SKM-1 (cell line): ENCODE results near the gene CAMTA1.

Experiments
- DNase-seq: peaks from one replicate; lab custom pipeline; 2025; ENCODE audit not compliant: unreplicated experiment; lab: John Stamatoyannopoulos, UW

The CAMTA1 gene

DNA sequence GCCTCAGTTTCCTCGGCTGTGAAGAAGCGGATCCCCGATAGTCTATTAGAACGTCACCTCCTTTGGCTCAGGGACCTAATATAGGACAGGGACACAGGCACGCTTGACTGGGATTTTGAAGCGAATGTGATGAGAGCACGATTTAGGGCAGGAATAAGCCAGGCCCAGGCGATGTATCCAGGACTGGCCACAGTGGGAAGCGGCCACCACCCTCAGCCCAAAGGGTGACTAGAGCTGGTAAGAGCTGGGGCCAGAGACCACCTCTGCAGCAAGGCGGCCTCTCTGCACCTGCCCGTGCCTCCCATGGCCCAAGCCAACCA, 885.9 kb downstream of the CAMTA1 start:
- DNase-seq = no peak

DNA sequence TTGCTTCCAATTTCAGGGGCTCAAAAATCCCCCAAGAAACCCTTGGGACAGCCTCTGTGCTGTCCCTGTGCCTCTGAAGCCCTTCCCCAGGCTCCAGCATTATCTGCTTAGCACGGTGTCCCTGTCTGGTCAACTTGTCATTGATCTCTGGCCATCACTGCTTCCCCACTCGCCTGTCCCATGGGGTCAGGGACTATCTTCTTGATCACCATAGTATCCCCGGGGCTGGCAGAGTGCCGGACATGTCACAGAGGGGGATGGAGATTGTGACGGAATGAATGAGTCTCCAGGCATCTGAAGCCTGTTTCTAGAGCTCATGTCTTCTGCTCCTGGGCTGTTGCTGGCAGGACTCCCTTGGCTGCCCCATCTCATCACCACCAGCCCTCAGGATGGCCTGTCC, 886.4 kb downstream of the CAMTA1 start:
- DNase-seq = no peak

DNA sequence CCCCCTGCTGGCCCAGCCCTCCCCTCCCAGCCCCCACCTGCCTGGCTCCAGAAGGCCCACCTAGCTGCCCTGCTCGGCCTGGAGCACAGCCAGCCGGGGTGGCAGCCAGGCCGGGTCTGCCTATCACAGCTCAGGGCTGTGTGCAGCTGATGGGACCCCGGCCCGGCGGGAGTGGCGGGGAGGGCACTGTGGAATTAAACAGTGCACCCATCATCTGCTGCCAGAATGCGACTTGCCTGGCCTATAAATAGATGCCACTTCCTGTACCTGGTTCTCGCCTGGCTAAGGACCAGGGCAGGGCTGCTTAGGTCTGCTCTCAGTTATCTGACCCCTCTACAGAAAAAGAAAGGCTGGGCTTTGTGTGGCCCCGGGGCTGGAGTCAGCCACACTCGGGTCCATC, 887.6 kb downstream of the CAMTA1 start:
- DNase-seq = no peak

DNA sequence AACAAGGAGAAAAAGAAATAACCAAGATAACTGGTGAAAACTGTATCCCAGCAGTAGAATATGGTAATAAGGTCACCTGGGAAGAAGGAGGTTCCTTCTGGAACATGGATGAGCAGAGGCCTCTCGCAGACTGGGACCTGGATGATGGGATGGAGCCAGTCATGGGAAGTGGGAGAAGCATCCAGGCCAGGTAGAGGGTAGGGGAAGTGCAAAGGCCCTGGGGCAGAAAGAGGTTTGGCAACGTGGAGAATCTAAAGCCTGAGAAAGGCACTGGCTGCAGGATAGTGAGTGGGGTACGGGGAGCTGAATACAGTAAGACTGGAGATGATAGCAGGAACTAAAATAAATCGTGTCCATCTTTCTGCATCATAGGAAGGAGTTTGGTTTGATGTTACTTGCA, 889.7 kb downstream of the CAMTA1 start:
- DNase-seq = no peak

DNA sequence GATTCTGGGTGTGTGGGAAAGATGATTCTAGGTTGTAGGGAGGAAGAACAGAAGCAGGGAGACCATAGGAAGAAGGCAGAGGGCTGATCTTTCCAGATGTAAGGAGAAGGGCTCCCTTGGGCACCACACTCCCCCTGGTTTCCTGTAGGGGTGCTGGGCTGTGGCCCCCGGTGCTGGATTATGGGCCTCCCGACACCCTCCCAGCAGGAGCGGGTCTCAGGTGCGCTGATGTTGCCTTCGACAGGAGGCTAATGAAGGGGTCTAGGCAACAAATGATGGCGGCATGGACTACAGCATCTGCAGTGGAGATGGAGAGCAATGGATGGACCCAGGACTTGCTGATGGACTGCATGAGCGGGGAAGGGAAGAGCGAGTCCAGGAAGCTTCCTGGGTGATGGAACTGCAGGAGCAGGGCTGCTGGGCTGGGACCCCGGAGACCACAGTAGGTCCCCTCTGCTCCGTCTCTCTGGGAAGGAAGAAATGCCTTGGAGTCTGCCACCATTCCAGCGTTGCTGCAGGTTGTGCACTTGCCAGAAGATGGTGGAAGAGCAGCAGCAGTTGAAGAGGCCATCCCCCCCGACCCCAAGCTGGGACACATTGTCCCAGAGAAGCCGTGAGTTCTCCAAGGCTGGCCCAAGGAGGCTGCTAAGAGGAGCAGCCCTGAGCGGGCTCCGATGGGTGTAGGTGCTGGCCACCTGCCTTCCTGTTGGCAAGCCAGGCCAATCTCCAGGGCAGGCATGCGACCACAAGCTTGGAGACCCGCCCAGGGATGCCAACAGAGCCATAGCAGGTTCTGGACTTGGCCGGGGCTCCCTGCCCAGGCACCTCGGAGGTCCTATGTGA, 890.4 kb downstream of the CAMTA1 start:
- DNase-seq = no peak

DNA sequence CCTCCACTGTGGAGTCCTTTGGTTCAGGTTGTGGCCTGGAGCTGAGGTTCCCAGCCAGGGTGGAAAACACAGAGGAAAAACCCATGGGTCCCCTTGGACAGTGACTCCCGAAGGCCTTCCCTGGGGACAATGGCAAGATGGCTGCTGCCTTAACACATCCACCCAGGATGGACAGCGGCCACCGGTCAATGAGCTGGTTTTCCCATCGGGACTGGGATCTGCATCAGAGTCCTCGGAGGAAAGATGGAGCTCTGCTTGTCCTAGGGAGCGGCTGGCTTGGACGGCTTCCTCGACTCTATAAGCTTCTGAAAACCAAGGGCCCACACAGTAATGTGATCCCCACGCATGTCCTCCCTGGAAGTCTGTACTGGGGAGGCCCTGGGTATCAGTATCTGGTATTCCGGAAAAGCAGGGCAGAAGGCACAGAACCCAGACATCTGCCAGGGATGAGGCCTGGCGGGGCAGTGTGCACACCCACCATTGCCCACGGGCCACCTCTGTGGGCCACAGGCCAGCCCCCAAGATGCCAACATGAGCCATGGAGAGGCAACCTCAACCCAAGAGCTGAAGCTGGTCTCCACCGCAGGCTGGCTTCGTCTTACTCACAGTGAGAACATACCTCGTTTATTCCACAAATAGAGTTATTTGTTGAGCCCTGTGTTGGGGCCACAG, 891.2 kb downstream of the CAMTA1 start:
- no peak for DNase-seq

DNA sequence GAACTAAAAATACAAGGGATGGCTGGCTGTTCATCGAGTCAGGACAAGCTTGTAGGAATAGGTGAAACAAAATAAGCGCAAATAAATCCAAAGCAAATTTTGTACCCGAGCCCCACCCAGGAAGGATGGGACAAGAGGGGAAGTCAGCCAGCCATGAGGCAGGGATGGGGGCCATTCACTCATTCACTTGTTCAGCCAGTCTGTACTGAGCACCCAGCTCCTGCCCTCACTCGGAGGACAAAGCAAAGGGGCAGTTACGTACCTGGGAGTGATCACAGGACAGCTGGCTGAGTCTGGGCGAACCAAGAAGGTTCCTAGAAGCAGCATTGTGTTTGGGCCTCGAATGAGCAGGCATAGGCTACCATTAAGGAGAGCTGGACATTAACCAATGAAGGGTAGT, 891.9 kb downstream of the CAMTA1 start:
- no peak for DNase-seq

DNA sequence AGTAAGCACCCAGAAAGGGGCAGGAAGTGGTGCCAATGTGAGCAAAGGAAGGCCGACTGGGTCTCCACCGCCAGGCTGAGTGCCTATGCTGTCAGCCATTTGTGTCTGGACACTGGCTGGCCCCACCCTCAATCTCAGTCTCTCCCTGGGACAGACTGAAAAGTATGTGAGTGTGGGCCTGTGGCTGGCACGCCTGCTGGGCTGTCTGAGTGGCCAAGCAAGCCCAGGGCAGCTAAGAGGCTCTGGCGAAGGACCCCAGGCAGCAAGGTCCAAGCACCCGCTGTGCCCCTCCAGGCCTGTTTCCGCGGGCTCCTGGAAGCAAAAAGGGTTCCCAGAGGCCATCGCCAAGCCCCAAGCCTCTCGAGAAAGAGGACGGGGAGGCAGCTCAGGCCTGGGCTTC, 892.6 kb downstream of the CAMTA1 start:
- DNase-seq = no peak

DNA sequence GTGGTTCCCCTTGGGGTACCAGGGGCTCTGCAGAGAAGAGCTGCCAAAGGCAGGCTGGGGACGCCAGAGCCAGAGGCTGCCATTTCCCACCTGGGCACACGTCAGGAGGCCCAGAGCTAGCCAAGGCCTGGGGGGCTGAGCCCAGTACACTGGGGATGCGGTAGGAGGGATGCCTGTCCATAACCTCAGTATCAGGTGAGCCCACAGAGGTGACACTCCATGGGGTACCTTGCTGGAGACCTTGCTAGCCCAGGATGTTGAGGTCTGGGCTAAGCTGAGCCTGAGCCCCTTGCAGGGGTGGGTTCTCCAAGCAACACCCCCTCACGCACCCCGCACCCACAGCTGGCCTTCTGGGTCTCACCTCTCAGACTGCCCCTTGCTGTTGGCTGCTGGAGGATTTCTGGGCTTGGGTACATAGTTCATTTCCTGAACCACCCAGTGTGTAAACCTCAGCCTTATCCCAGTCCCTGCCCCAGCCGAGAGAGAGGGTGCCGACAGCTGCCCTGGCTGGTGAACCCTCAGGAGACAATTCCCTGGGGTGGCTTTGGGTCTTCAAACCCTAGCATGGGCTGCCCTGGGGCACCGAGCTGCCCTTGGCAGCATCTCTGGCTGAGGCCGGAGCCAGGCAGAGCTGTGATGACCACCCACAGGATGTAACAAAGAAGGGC, 893.4 kb downstream of the CAMTA1 start:
- DNase-seq = no peak

DNA sequence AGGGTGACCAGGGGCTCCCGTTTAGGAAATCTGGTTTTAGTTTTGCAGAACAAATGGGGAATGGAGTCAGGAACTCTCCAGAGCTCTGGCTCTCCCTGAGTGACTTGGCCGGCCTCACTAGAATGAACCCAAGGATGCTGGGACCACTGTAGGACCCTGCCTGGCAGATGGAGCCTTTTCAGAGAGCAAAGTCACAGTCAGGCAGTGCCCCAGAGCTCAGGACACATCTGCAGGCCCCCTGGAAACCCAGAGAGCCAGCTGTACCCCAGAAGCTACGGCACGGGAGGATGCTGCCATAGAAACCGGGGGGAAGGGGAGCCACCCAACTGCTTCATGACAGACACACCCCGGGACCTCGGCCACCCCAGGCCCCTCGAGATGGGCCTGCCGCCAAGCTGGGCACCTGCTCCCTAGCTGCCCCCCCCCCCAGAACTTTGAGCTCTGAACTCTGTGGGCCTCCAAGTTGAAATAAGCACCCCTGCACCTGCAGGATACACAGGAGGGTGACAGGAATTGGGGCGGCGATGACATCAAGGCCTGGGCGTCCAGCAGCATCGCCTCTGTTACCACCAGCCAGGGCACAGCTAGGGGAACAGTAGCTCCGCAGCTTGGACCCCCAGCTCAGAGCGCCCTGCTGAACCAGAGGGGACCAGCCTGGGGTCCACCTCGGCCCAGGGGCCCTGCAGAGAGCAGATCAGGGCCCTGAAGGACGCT, 894.1 kb downstream of the CAMTA1 start:
- no peak for DNase-seq

DNA sequence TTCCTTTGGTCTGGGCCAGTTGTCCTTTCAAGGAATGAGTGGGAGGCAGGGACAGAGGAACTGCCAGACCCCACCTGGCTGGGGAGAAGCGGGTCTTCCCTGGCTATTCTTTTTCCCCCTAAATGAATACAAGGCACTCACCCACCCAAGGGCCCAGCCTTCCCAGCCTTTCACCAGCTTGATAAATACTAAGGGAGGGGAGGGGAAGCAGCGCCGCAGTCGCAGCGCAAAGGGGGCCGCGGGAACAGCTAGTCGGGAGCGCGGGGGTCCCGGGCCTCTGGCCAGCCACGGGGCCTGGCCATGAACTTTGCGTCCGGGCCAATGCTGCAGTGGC, 894.6 kb downstream of the CAMTA1 start:
- no peak for DNase-seq

DNA sequence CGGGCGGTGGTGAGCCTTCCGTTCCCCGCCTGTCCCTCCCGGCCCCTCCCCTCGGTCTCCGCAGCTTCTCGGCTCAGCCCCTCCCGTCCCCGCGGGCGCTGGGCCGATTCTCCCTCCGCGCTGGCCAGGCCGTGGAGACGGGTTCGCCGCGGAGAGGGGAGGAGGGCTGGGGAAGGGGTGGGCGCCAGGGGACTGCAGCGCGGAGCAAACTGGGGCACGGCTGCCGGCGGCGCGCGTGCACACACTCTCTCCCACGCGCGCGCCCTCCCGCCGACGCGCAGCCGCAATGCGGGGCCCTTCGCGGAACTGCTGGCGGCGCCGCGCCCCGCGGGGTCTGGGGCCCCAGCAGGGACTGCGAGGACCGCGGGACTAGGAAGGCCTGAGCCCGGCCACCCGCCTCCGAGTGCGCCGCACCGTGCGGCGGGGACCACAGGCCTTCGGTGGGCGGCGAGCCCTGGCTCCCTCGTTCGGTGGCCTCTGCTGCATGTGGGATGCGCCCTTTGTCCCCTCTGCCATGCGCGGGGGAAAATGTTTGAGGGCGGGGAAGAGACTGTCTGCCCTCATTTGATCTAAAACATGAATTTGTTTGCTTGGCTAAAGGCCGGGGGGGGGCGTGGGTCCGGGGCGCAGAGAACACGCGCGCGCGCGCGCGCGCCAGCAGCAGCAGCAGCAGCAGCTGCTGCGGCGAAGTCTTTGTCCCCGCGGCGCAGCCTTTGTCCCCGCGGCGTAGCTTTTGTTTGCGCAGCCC, 895.1 kb downstream of the CAMTA1 start:
- no peak for DNase-seq

DNA sequence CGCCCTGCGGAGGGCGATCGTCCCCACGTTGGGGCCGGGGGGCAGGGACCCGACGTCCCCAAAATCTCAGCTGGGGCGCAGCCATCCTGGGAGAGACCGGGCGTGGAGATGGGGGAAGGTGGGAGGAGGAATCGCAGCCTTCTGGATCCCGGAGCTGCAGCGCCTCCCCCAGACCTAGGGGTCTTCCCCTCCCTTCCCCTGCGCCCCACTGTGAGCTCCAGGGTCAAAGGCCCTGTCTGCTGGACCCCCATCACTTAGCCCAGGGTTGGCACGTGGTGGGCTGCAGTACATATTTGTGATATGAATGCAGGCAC, 895.7 kb downstream of the CAMTA1 start:
- no peak for DNase-seq

DNA sequence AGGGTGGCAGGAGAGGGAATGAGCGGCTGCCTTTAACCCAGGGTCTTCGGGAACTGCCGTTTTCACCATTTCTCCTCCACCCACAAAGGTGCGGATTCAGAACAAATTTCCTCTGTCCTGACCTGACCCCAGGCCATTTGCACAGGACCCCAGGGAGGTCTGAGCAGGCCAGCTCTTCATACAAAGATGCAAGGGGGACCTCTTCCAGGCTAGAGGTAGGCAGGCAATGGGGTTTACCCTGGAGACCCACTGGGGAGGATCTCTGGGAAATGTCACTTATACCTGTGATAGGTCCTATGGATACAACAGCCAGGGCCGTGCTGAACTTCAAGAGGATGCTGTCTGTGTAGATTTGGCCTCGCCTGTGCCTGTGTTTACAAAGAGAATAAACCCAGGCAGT, 896.1 kb downstream of the CAMTA1 start:
- no peak for DNase-seq

DNA sequence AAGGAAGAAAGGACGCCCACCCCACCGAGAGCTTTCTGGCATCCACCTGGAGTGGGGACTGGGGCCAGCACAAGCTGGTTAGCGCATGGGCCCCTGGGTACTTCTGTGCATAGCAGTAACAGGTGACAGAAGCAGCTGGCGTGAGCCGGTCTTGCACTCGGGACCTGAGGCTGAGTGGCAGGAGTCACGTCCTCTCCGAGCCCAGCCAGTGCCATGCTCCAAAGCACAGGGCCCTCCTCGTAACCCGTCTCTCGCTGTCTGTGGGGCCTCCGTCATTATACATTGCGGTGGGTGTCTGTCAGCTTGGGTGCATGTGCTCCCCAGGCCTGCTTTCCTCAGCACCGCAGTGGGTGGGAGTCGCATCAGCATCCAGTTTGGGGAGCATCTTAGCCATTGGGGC, 898.3 kb downstream of the CAMTA1 start:
- DNase-seq = no peak

DNA sequence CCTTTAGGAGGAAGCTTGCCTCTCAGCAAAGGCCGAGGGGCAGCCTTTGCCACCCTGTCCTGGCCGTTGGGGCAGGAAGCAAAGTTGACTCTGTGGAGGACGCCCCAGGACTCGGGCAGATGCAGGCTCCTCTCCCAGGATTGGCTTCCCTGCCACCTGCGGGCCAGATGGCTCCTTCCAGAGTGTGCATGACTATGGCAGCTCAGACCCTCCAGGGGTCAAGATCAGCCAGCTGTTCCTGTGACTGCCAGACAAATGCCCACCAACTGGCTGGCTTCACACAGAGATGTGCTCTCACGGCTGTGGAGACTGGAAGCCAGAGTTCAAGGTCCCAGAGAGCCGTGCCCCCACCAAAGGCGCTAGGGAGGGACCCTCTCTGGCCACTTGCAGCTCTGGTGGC, 898.9 kb downstream of the CAMTA1 start:
- no peak for DNase-seq

DNA sequence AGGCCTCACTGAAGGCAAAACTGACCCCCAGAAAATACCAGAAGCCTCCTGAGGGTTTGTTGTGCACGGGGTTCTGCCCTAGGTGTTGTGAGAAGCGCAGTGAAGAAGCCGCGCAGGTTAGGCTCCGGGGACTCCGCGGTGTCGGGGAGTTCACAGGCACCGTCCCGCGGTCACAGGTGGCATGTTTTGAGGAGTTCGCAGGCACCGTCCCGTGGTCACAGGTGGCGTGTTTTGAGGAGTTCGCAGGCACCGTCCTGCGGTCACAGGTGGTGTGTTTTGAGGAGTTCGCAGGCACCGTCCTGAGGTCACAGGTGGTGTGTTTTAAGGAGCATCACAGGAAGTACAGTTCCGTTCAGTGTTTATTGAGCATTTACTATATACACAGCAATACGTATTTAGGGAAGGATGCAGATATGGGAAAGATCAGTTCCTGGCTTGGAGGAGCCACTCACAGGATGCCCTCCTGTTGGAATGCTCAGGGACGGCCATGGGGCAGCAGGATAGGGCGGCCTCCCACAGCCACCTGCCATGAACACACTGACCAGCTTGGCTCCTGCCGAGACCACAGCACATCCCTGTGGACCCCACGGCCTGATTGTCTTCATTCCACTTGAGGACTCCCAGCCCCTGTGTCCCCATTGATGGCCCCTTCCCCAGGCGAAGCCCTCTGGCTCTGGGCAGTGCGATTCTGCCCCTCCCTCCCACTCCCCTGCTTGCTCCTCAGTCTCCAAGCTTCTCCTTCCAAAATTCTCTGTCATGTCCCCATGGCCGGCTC, 899.8 kb downstream of the CAMTA1 start:
- no peak for DNase-seq

DNA sequence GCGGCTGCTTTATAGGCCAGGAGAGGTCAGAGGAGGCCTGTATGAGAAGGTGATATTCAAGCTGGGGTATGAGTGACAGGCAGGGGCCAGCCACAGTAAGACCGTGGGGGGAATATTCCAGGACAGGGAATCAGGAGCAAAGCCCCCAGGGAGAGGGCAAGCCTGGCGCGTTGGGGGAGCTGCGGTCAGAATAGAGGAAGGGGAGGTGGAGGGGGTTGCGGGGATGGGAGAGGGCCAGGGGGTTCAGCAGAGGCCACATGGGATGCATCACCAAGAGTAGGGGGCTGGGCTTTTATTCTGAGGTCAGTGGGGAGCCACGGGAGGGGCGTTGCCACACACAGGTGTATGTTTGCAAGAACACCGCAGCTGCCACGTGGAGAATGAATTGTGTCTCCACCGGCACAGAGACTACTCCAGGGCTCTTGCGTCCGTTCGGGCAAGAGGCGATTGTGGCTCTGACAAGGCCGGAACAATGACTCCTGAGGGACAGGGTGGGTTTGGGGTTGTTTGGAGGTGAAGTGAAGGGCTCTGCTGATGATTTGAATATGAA, 901.1 kb downstream of the CAMTA1 start:
- DNase-seq = no peak

DNA sequence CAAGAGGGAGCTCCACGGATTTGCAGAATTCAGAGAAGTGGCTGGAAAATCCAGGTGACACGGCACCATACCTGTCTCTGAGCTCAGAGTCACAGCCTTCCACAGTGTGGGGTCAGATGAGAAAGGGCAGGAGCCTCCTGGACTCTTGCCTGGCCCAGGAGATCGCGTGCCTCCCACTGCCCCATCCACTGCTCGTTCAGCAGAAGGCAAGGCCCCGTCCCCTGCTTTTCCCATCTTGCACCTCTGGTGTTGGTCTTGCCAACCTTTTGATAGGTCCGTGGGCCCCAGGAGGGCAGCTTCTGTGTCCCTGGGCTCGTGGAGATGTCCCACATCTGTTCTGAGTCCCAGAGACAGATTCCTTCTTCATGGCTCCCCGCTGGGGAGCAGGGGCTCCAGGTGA, 902.2 kb downstream of the CAMTA1 start:
- DNase-seq = no peak

DNA sequence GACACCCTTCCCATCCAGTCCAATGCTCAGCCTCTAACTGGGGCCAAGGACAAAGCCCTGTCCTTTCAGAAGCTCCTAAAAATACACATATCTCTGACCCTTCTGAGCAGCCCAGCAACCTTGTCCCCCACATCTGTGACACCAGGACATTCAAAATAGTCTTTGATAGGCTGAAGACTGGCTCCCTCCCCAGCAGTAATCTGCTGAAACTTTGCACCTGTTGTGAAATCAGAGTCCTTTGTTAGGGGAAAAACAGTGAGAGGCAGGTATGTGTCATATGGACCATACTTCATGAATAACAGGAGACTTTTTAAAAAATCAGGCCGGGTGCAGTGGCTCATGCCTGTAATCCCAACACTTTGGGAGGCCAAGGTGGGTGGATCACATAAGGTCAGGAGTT, 903.4 kb downstream of the CAMTA1 start:
- no peak for DNase-seq
